ENCODE results near the gene NADK2.
A peak's percentile ranks its signal among the peaks of the same experiment; 100 is the strongest.

The NADK2 gene

DNA sequence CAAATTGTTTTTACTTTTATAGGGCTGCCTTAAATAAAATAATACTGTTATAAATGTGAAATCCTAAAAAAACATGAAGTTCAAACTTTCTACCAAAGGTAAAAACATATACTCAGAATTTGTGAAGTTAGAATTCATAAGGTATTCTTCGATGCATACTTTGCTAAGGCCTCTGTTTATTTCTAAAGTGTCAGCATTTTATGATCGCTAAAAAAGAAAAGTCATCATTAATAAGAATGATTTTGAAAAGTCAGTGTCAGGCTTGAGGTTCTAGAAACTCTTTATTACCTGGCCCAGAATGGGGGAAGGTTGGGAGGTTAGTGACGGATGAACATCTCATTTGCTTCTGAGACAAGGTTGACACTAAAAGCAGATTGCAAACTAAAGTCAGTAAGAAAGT lies 26.2 kb upstream of the NADK2 start:
- DNase-seq: no peak
- no peaks in the 10 kb centered on the region for H4K20me1 ChIP-seq (ENCODE audit: insufficient read depth, low read length)
- no peaks in the 10 kb centered on the region for H3K36me3 ChIP-seq (replicated peaks; ENCODE audit: insufficient read depth, low read length)
- H3K4me1 ChIP-seq (ENCODE audit: low read length): 0 out of 2 replicates have a peak, but pooled peaks cover 9% of the 10 kb centered on the region
- no peaks in the 10 kb centered on the region for H3K79me2 ChIP-seq (ENCODE audit: low read length)
- no peaks in the 10 kb centered on the region for H3K27me3 ChIP-seq (replicated peaks; ENCODE audit: insufficient read depth, low read length)
- no peaks in the 10 kb centered on the region for H3K9me3 ChIP-seq (replicated peaks; ENCODE audit: insufficient read depth, low read length)
- no peak overlapping the region for H3K9ac ChIP-seq (ENCODE audit: low read length)
- TF ChIP-seq, protein P1, sequence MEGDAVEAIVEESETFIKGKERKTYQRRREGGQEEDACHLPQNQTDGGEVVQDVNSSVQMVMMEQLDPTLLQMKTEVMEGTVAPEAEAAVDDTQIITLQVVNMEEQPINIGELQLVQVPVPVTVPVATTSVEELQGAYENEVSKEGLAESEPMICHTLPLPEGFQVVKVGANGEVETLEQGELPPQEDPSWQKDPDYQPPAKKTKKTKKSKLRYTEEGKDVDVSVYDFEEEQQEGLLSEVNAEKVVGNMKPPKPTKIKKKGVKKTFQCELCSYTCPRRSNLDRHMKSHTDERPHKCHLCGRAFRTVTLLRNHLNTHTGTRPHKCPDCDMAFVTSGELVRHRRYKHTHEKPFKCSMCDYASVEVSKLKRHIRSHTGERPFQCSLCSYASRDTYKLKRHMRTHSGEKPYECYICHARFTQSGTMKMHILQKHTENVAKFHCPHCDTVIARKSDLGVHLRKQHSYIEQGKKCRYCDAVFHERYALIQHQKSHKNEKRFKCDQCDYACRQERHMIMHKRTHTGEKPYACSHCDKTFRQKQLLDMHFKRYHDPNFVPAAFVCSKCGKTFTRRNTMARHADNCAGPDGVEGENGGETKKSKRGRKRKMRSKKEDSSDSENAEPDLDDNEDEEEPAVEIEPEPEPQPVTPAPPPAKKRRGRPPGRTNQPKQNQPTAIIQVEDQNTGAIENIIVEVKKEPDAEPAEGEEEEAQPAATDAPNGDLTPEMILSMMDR (IDR thresholded peaks at IDR 0.05; ENCODE audit: low read length): no peak
- TF ChIP-seq EZH2 (optimal IDR thresholded peaks at IDR 0.05; ENCODE audit: low read depth, low read length) (no peak), EZH2phosphoT487 (IDR thresholded peaks at IDR 0.05; ENCODE audit: low read length) (no peak)
- no peak overlapping the region for H3K4me2 ChIP-seq (ENCODE audit: low read depth, low read length)
- 0 out of 2 replicates have a peak, but pooled peaks cover 2% of the 10 kb centered on the region for H3F3A ChIP-seq (ENCODE audit: insufficient read depth, low read length)
- no peaks in the 10 kb centered on the region for H3K9me2 ChIP-seq (replicated peaks; ENCODE audit: insufficient read depth, low read length)
- H3K27ac ChIP-seq (ENCODE audit: low read length): no peak overlapping the region
- no peak overlapping the region for H3K4me3 ChIP-seq (ENCODE audit: low read length)
- no peak overlapping the region for H2AFZ ChIP-seq (ENCODE audit: low read length)

DNA sequence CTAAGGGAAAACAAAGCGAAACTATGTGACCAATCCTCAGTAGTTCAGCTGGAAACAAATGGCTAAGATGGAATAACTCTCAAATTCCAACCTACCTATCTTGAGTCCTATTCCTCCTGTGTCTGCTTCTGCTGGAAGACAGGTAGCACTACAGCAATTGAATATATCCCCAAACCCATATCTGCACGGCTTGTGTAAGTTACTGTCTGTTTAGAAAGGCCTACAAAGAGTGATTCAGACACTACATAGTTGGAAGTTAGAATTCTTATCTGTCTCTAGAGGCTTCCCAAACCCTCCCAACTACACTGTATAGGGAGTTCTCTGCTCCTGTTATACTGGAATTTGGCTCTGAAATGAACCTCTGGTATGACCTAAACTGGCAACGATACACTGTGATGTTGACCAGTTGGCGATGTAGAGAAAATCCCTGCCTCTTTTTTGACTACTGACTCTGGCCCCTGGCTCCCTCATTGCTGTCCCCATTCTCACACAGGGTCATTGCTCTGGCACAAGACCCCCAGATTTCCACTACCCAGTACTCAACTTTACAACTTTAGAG lies 22.6 kb upstream of the NADK2 start:
- no peaks in the 10 kb centered on the region for H3K9me3 ChIP-seq (replicated peaks; ENCODE audit: insufficient read depth, low read length)
- peaks cover 16% of the 10 kb centered on the region for H3F3A ChIP-seq (ENCODE audit: insufficient read depth, low read length)
- H3K36me3 ChIP-seq (replicated peaks; ENCODE audit: insufficient read depth, low read length): no peaks in the 10 kb centered on the region
- H3K9ac ChIP-seq (ENCODE audit: low read length): no peak overlapping the region
- no peaks in the 10 kb centered on the region for H3K27me3 ChIP-seq (replicated peaks; ENCODE audit: insufficient read depth, low read length)
- no peaks in the 10 kb centered on the region for H4K20me1 ChIP-seq (ENCODE audit: insufficient read depth, low read length)
- no peaks in the 10 kb centered on the region for H3K79me2 ChIP-seq (ENCODE audit: low read length)
- no peak for DNase-seq
- H3K9me2 ChIP-seq (replicated peaks; ENCODE audit: insufficient read depth, low read length): no peaks in the 10 kb centered on the region
- no peak overlapping the region for H3K27ac ChIP-seq (ENCODE audit: low read length)
- peaks cover 17% of the 10 kb centered on the region; the same call in 1 of the 2 replicates for H3K4me1 ChIP-seq (ENCODE audit: low read length)
- peak overlapping the region; percentile 30; the same call in 1 of the 2 replicates for H2AFZ ChIP-seq (ENCODE audit: low read length)
- peak overlapping the region; percentile 20; the same call in 1 of the 2 replicates for H3K4me2 ChIP-seq (ENCODE audit: low read depth, low read length)
- TF ChIP-seq EZH2 (optimal IDR thresholded peaks at IDR 0.05; ENCODE audit: low read depth, low read length) (no peak), EZH2phosphoT487 (IDR thresholded peaks at IDR 0.05; ENCODE audit: low read length) (no peak)
- TF ChIP-seq, protein P1 (IDR thresholded peaks at IDR 0.05; ENCODE audit: low read length): no peak
- H3K4me3 ChIP-seq (ENCODE audit: low read length): no peak overlapping the region

DNA sequence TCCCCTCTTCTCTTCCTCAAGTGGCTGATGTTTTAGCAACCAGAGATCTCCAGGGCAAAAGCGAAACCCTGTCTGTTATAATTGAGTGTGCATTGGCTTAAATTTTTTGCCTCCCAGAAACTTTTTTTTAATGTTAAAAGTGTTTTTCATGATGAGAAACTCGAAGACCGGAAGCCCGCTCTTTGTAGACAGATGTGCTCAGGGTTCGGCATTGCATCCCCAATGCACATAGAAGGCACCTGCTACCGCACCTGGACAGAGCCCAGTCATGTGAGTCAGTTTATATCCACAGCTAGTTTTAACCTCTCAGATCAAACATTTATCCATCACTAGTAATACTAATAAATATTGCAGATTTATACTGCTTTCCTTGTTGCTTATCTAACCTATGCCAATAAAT lies 19.5 kb upstream of the NADK2 start:
- DNase-seq: peak; percentile 86
- H4K20me1 ChIP-seq (ENCODE audit: insufficient read depth, low read length): no peaks in the 10 kb centered on the region
- peak overlapping the region; percentile 37 for H3K4me2 ChIP-seq (ENCODE audit: low read depth, low read length)
- peak overlapping the region; percentile 6; the same call in 1 of the 2 replicates for H3K4me3 ChIP-seq (ENCODE audit: low read length)
- H3F3A ChIP-seq (ENCODE audit: insufficient read depth, low read length): peaks cover 16% of the 10 kb centered on the region
- H2AFZ ChIP-seq (ENCODE audit: low read length): peak overlapping the region; percentile 8; the same call in 1 of the 2 replicates
- no peaks in the 10 kb centered on the region for H3K9me2 ChIP-seq (replicated peaks; ENCODE audit: insufficient read depth, low read length)
- no peaks in the 10 kb centered on the region for H3K36me3 ChIP-seq (replicated peaks; ENCODE audit: insufficient read depth, low read length)
- H3K4me1 ChIP-seq (ENCODE audit: low read length): peaks cover 24% of the 10 kb centered on the region
- H3K27ac ChIP-seq (ENCODE audit: low read length): peak overlapping the region; percentile 70; the same call in 1 of the 2 replicates
- TF ChIP-seq EZH2phosphoT487 (IDR thresholded peaks at IDR 0.05; ENCODE audit: low read length): no peak
- H3K27me3 ChIP-seq (replicated peaks; ENCODE audit: insufficient read depth, low read length): no peaks in the 10 kb centered on the region
- H3K79me2 ChIP-seq (ENCODE audit: low read length): no peaks in the 10 kb centered on the region
- no peaks in the 10 kb centered on the region for H3K9me3 ChIP-seq (replicated peaks; ENCODE audit: insufficient read depth, low read length)
- H3K9ac ChIP-seq (ENCODE audit: low read length): peak overlapping the region; percentile 16; the same call in 1 of the 2 replicates

DNA sequence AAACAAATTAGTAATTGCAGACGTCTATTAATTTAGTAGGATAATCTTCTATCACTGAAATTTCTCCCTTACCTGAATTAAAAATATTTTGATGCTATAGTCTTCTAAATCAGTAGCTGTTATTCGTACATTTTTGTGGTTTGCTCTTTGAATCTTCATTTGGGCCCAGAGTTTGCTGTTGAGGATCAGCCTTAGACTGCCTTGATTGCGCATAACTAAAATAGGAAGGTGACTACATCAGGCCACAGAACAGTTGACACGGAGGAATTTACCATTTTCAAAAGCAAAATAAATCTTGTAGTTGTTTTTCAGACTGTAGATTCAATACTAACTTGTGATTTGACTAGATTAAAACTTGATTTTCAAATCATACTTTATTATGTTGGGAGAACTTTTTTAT lies 11.8 kb upstream of the NADK2 start:
- Histone ChIP-seq H3K27me3 (replicated peaks; ENCODE audit: insufficient read depth, low read length) (no peaks in the 10 kb centered on the region), H3K9me2 (replicated peaks; ENCODE audit: insufficient read depth, low read length) (no peaks in the 10 kb centered on the region), H3K27ac (ENCODE audit: low read length) (no peak overlapping the region), H3F3A (ENCODE audit: insufficient read depth, low read length) (no peaks in the 10 kb centered on the region), H3K4me3 (ENCODE audit: low read length) (no peak overlapping the region), H3K4me1 (ENCODE audit: low read length) (peaks cover 7% of the 10 kb centered on the region), H3K4me2 (ENCODE audit: low read depth, low read length) (no peak overlapping the region), H4K20me1 (ENCODE audit: insufficient read depth, low read length) (no peaks in the 10 kb centered on the region), H3K36me3 (replicated peaks; ENCODE audit: insufficient read depth, low read length) (no peaks in the 10 kb centered on the region), H2AFZ (ENCODE audit: low read length) (no peak overlapping the region), H3K9ac (ENCODE audit: low read length) (no peak overlapping the region), H3K9me3 (replicated peaks; ENCODE audit: insufficient read depth, low read length) (no peaks in the 10 kb centered on the region), H3K79me2 (ENCODE audit: low read length) (no peaks in the 10 kb centered on the region)
- TF ChIP-seq EZH2phosphoT487 (IDR thresholded peaks at IDR 0.05; ENCODE audit: low read length) (no peak), EZH2 (optimal IDR thresholded peaks at IDR 0.05; ENCODE audit: low read depth, low read length) (no peak)
- TF ChIP-seq, protein P1 (IDR thresholded peaks at IDR 0.05; ENCODE audit: low read length): no peak
- no peak for DNase-seq

All from MM.1S (cell line).